HG03159 (cell line): ENCODE data around the gene CCDC38.
"Not testable (repeated sequence)": the region's sequence is repeated elsewhere in the genome, so short reads cannot be mapped to it uniquely, and the experiment has no call there.

Experiments used
- ATAC-seq: cut with Tn5 transposase; IDR thresholded peaks from one replicate; pipeline ENCODE4 v1.9.1; 2021; ENCODE audit warnings: mild to moderate bottlenecking, moderate library complexity; ENCODE audit not compliant: unreplicated experiment

Gene CCDC38

GRCh38 chr12:95942524-95943329 is at the start of gene CCDC38:
TSS of gene CCDC38 (minus strand) at chr12:95942614. CDS start at chr12:95936509, 6,105 bp downstream.
- ATAC-seq: peak; percentile 98

GRCh38 chr12:95990136-95990535 is 47.7 kb upstream of the CCDC38 start:
- no peak for ATAC-seq

- no peak for ATAC-seq
These were observed 47.2 kb upstream of the CCDC38 start for GRCh38 chr12:95989504-95990123.

DNA sequence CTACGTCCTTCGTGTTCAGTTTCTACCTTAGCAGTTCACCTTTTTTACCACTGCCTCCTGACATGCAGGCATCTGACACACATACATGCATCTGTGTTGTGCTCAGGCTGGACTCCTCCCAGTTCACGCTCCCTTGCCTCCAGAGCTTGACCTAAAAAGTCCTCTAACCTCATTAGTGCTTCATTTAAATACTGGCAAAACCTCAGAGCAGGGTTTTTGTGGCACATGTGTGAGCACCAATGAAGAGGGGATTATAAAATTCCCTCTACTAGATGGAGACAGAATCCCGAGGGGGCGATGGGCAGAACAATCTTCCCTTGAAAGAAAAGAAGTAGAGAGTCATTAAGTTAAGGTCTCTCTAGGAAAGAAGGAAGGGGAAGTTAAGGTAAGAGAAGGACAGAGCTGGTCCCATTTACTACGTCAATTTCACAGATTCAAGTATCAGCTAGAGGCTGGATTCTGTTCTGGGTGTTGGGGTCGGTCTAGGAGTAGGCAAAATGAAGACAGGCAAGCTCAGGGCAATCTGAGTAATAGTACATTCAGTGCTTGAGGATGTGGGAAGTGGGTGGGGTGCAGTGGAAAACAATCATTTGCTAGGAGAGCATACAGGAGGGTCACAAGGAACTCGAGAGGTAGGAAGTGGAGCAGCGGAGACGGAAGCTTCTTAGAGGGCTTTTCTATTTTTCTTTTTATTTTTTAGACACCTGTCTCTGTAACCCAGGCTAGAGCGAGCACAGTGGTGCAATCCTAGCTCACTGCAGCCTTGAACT is 46.3 kb upstream of the CCDC38 start:
- ATAC-seq: no peak

GRCh38 chr12:95986635-95987570 is 44.5 kb upstream of the CCDC38 start:
- no peak for ATAC-seq

- no peak for ATAC-seq
These were observed 42.3 kb upstream of the CCDC38 start for GRCh38 chr12:95984682-95985081.

DNA sequence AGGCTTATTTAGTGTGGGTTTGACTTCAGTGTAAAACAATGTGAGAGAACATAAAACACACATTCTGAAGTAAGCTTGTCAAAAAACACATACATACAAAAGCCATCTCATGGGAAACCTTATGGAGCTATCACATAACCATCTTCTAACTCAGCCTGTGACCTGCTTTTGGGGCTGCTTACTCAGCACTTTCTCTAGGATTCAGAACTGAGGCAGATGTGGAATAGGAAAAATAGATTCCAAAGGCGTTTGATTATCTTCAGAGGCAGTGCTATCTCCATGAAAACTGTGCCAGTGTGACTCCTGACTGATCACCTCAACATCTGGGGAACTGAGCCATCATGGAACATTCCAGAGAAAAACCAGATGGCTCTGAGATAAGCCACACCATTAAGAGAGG is 40.2 kb upstream of the CCDC38 start:
- no peak for ATAC-seq

DNA sequence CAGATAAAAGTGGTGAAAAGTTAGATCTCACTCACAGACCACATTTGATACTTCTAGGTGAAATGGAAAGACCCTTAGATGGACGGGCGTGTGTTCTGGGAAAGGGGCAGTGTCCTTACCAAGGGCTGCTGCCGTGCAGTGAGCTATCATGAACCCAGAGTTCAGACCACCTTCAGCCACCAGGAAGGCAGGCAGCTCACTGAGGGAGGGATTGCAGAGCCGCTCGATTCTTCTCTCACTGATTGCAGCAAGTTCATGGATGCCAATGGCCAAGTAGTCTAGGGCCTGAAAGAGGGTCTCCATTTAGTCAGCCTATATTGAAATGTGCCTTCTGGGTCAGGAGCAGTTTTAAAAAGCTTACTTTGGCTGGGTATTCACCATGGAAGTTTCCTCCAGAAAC is 38.0 kb upstream of the CCDC38 start:
- ATAC-seq: no peak

DNA sequence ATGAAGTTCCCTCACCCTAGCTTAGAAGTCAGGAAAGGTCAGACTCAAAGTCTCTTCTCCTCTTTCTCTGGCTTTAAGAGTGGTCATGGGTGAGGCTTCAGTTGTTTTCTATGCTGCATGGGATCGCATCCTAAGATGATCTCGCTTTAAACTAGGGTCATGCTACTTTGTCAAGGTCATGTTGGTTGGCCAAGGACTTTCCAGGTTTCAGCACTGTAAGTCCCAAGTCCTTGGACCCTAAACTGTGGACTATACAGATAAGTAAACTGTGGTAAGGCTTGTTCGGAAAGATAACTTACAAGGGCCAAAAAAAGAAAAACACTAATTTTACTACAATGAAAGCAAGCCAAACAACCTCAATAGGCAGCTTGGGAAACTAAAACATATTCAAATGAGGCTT is 36.4 kb upstream of the CCDC38 start:
- ATAC-seq: no peak

DNA sequence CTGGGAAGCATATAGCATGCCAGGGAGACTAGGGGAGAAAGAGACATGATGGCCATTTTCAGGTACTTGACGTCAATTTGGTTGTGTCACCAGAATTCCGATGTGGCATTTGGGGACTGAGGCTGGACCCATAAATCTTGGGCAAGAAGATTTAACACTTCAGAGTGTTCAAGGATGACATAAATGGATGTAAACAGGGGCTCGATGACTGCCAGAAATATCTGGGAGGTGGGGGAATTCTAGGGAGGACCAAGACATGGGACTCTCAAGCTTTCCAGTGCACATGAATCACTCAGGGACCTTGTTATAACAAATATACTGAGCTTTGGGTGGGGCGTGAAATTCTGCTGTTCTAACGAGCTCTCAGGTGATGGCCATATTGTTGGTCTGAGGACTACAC is 35.9 kb upstream of the CCDC38 start:
- no peak for ATAC-seq

DNA sequence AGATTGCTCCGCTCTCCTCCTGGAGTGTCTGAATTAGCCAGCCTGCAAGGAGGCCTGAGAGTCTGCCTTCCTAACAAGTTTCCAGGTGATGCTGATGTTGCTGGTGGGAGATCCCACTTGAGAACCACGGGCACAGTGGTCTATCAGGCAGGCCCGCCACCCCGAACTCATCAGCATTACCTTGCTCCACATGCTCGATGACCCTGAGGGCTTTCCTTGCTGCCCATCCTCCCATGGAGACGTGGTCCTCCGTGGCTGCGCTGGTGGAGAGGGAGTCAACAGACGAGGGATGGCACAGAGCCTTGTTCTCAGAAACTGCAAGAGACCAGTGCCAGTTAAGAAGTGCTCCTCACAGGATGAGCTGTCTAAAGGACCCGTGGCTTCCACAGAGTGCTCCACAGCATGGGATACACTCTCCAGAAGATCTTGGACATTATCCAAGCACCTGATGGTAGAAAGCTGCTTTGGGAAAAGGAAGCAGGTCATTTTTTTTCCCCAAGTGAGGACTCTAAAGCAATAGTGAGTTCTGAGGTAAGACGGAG is 35.4 kb upstream of the CCDC38 start:
- no peak for ATAC-seq

- no peak for ATAC-seq
These were observed 34.0 kb upstream of the CCDC38 start for GRCh38 chr12:95976416-95976832.

DNA sequence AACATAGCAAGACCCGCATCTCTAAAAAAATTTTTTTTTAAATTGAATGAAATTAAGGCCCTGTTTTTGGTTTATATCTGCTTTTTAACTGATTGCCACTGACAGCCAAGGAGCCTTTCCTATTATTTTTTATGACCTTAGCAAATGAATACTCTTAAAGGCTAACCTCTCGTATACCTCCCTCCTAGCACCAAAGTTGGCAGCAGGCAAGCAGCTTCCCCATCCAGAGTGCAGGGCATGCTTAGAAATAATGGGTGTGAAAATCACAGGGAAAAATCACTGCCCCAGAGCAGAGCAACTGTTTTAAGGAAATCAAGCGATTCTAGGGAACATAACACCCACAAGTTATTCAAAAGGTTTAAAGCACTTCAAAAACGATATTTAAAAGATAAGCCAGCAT is 33.1 kb upstream of the CCDC38 start:
- no peak for ATAC-seq

- no peak for ATAC-seq
These were observed 31.9 kb upstream of the CCDC38 start for GRCh38 chr12:95974358-95974757.

- no peak for ATAC-seq
These were observed 30.5 kb upstream of the CCDC38 start for GRCh38 chr12:95972832-95973456.

DNA sequence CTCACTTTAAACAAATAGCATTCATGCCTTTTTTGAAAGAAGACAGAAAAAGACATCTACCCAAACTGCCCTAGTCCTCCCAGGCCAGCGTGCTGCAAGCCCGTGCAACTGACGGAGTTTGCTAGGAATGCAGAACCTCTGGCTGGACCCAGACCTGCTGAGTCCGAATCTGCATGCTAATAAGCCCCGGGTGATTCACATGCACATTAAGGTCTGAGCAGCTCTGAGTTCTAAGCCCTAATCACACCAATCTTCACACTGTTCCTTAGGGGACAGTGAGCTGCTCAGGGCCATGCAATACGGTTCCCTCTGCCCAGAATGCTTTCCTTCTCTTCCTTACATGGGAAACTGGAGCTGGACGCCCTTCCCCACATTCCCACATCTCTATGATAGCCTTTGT is 28.5 kb upstream of the CCDC38 start:
- no peak for ATAC-seq

- ATAC-seq: not testable (repeated sequence)
These were observed 26.7 kb upstream of the CCDC38 start for GRCh38 chr12:95969116-95969515.

GRCh38 chr12:95967301-95967700 is 24.9 kb upstream of the CCDC38 start:
- ATAC-seq: no peak

DNA sequence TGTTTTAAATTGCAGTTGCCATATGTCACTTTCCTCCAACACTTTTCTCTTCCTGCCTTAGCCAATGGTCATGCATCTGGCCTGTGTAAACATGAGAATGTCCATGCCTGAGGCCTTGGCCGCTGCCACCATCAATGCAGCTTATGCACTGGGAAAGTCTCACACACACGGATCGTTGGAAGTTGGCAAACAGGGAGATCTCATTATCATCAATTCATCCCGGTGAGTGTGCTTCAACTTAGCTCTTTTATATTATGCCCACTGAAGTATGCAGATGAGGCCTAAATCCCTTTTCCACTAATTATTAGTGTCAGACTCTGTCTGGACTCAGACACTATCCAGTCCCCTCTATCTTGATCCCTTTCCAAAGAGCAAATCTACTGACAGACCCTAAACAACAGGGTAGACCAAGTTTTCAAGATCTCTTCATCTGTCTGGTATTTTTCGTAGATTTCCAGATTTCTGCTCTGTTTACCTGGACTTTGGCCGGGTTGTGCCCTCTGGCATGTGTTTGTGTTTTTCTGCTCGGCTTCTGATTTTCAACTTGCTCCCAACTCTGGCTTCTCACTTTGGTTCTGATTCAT is 24.0 kb upstream of the CCDC38 start:
- ATAC-seq: no peak

DNA sequence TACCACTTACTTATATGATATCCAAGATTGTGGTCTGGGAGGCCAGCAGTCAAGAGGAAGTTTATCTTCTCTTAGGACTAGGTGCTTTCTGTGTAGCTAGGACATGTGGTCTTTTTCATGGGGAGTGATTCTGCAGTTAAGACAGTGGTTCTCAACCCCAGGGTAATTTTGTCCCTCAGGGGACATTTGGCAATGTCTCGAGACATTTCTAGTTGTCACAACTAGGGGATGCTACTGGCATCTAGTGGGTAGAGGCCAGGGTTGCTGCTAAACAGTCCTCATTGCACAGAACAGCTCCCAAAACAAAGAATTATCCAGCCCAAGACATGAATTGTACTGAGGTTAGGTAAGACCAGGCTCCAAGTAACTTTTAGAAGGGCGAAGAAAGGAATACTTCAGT is 20.7 kb upstream of the CCDC38 start:
- ATAC-seq: no peak
